ENCODE results near the gene MIPOL1.

DNA sequence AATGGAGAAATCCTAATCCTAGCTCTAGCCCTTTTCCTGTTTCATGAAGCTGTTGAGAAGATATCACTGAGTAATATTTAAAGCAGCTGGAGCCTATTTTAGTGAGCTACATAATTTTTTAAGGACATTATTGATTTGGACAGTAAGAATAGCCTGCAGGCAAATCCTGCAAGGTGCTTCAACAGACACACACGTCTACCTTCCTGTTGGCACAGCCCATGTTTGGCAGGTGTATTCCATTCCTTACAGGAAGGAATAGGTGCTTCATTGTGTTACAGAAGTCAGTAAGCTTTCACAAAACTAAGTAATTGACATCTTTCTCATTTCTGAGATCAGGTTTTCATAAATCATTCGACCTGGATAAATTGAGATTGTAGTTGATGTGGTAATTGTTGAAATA lies 346.7 kb downstream of the MIPOL1 start:
- TF ChIP-seq POLR2A (IDR thresholded peaks at IDR 0.05; ENCODE audit: low read depth, low read length) = no peak
- TF ChIP-seq POLR2AphosphoS5 (IDR thresholded peaks at IDR 0.05; ENCODE audit: low read depth, low read length) = no peak
- no peak for TF ChIP-seq TAF1 (IDR thresholded peaks at IDR 0.05; ENCODE audit: borderline replicate concordance, low read depth, low read length)
